MM.1S (cell line): Measurements from ENCODE around the gene PLIN1.

ENCODE experiments used
- DNase-seq: peaks from one replicate; pipeline ENCODE4 v3.0.0-alpha.2; 2015
- H2AFZ ChIP-seq: fragments of 300-600 bp; sonication (generic); 2 replicates; pipeline ENCODE4 v1.6.0; 2016; ENCODE audit warnings: antibody characterized with exemption, low read length
- H3F3A ChIP-seq: fragments of 300-600 bp; sonication (generic); 2 replicates; pipeline ENCODE4 v1.6.1; 2016; ENCODE audit warnings: mild to moderate bottlenecking, antibody characterized with exemption, low read length, moderate library complexity, mixed read lengths; ENCODE audit not compliant: insufficient read depth
- H3K27ac ChIP-seq: fragments of 300-600 bp; sonication (generic); 2 replicates; pipeline ENCODE4 v1.5.1; 2016; ENCODE audit warnings: mild to moderate bottlenecking, low read length
- H3K27me3 ChIP-seq: fragments of 300-600 bp; sonication (generic); replicated peaks from 2 replicates; pipeline ENCODE4 v1.6.0; 2016; ENCODE audit warnings: low read length; ENCODE audit not compliant: insufficient read depth
- H3K36me3 ChIP-seq: fragments of 300-600 bp; sonication (generic); replicated peaks from 2 replicates; pipeline ENCODE4 v1.6.1; 2016; ENCODE audit warnings: mild to moderate bottlenecking, low read length, mixed read lengths; ENCODE audit not compliant: insufficient read depth
- H3K4me1 ChIP-seq: fragments of 300-600 bp; sonication (generic); 2 replicates; pipeline ENCODE4 v1.6.1; 2016; ENCODE audit warnings: low read length, mixed read lengths
- H3K4me2 ChIP-seq: fragments of 300-600 bp; sonication (generic); 2 replicates; pipeline ENCODE4 v1.6.0; 2016; ENCODE audit warnings: low read depth, low read length
- H3K4me3 ChIP-seq: fragments of 300-600 bp; sonication (generic); 2 replicates; pipeline ENCODE4 v1.5.1; 2016; ENCODE audit warnings: low read length, mixed read lengths
- H3K79me2 ChIP-seq: fragments of 300-600 bp; sonication (generic); 2 replicates; pipeline ENCODE4 v1.6.1; 2016; ENCODE audit warnings: mixed run types, low read length, mixed read lengths
- H3K9ac ChIP-seq: fragments of 300-600 bp; sonication (generic); 2 replicates; pipeline ENCODE4 v1.6.1; 2016; ENCODE audit warnings: low read length, mixed read lengths
- H3K9me2 ChIP-seq: fragments of 300-600 bp; sonication (generic); replicated peaks from 2 replicates; pipeline ENCODE4 v1.6.1; 2016; ENCODE audit warnings: mild to moderate bottlenecking, low read length, mixed read lengths; ENCODE audit not compliant: insufficient read depth
- H3K9me3 ChIP-seq: fragments of 300-600 bp; sonication (generic); replicated peaks from 2 replicates; pipeline ENCODE4 v1.6.1; 2016; ENCODE audit warnings: mild to moderate bottlenecking, low read length, mixed read lengths; ENCODE audit not compliant: insufficient read depth
- H4K20me1 ChIP-seq: fragments of 300-600 bp; sonication (generic); 2 replicates; pipeline ENCODE4 v1.6.1; 2016; ENCODE audit warnings: mild to moderate bottlenecking, low read length, moderate library complexity, mixed read lengths; ENCODE audit not compliant: insufficient read depth
- EZH2 ChIP-seq: fragments of 300-600 bp; sonication (generic); optimal IDR thresholded peaks from 2 replicates; pipeline ENCODE3; 2017; ENCODE audit warnings: low read depth, mild to moderate bottlenecking, antibody characterized with exemption, low read length, mixed read lengths
- EZH2phosphoT487 ChIP-seq: fragments of 300-600 bp; sonication (generic); IDR thresholded peaks from 2 replicates; pipeline ENCODE4 v1.6.1; 2018; ENCODE audit warnings: antibody characterized with exemption, low read length
- TF ChIP-seq, protein P1 (sequence below): fragments of 300-600 bp; sonication (generic); IDR thresholded peaks from 2 replicates; pipeline ENCODE4 v1.5.1; 2016; ENCODE audit warnings: antibody characterized with exemption, low read length, mixed read lengths

Gene PLIN1

DNA sequence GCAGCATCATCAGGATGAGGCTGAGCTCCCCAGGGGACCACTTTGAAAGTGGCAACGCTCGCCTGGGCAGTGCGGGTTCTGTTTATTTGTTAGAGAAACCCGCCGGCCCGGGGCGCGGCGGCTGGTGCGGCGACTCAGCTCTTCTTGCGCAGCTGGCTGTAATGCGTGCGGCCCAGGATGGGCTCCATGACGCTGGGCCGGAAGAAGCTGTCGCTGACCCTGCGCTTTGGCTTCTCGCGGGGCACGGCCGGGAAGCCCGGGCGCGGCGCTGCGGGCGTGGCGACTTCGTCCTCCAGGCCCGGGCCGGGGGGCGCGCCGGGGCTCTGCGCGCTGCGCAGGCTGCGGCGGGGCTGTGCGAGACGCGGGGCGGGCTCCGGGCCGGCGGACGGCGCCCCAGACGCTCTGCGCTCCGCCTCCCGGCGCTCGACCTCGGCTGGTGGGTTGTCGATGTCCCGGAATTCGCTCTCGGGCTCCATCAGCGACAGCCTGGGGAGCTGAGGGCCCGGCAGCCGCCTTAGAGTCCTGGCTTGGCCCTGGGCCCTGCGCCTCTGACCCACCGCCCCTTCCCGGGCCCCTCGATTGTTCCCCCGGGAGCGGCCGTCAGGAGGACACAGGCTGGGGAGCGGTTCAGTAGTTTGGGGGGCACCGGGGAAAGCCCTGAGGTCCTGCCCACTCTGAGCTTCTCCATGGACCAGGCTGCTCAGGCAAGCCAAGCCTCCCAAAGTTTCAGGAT lies 13.6 kb downstream of the PLIN1 start:
- Histone ChIP-seq H3K9me2 (no peaks in the 10 kb centered on the region), H3K36me3 (no peaks in the 10 kb centered on the region), H4K20me1 (no peaks in the 10 kb centered on the region), H3K4me1 (no peaks in the 10 kb centered on the region), H3K4me2 (peak overlapping the region; percentile 77; the same call in 1 of the 2 replicates), H3K4me3 (peak overlapping the region; percentile 57; the same call in 1 of the 2 replicates), H3F3A (no peaks in the 10 kb centered on the region), H2AFZ (peak overlapping the region; percentile 55; the same call in 1 of the 2 replicates), H3K79me2 (no peaks in the 10 kb centered on the region), H3K9me3 (no peaks in the 10 kb centered on the region), H3K27ac (no peak overlapping the region), H3K9ac (no peak overlapping the region), H3K27me3 (peaks cover 5% of the 10 kb centered on the region; the same call in 1 of the 2 replicates)
- TF ChIP-seq EZH2 (no peak), EZH2phosphoT487 (no peak)
- TF ChIP-seq, protein P1, sequence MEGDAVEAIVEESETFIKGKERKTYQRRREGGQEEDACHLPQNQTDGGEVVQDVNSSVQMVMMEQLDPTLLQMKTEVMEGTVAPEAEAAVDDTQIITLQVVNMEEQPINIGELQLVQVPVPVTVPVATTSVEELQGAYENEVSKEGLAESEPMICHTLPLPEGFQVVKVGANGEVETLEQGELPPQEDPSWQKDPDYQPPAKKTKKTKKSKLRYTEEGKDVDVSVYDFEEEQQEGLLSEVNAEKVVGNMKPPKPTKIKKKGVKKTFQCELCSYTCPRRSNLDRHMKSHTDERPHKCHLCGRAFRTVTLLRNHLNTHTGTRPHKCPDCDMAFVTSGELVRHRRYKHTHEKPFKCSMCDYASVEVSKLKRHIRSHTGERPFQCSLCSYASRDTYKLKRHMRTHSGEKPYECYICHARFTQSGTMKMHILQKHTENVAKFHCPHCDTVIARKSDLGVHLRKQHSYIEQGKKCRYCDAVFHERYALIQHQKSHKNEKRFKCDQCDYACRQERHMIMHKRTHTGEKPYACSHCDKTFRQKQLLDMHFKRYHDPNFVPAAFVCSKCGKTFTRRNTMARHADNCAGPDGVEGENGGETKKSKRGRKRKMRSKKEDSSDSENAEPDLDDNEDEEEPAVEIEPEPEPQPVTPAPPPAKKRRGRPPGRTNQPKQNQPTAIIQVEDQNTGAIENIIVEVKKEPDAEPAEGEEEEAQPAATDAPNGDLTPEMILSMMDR, result no peak
- DNase-seq, result peak; percentile 44

- Histone ChIP-seq H3K27ac (no peak overlapping the region), H3K36me3 (no peaks in the 10 kb centered on the region), H3F3A (no peaks in the 10 kb centered on the region), H2AFZ (0 out of 2 replicates have a peak overlapping the region, but pooled peaks have one; percentile 55), H3K4me3 (no peak overlapping the region), H3K9me2 (no peaks in the 10 kb centered on the region), H3K27me3 (peaks cover 5% of the 10 kb centered on the region; the same call in 1 of the 2 replicates), H3K4me1 (no peaks in the 10 kb centered on the region), H4K20me1 (no peaks in the 10 kb centered on the region), H3K79me2 (no peaks in the 10 kb centered on the region), H3K4me2 (peak overlapping the region; percentile 61; the same call in 1 of the 2 replicates), H3K9ac (no peak overlapping the region), H3K9me3 (no peaks in the 10 kb centered on the region)
- DNase-seq, result no peak
- TF ChIP-seq EZH2, result no peak
- TF ChIP-seq, protein P1, result no peak
- no peak for TF ChIP-seq EZH2phosphoT487
These were observed 14.5 kb downstream of the PLIN1 start for GRCh38 chr15:89664441-89665350.

GRCh38 chr15:89662893-89663626 lies 16.1 kb downstream of the PLIN1 start:
- Histone ChIP-seq H4K20me1 (no peaks in the 10 kb centered on the region), H3K27ac (no peak overlapping the region), H3K4me1 (no peaks in the 10 kb centered on the region), H3K27me3 (peaks cover 5% of the 10 kb centered on the region; the same call in 1 of the 2 replicates), H3K4me2 (no peak overlapping the region), H3K36me3 (no peaks in the 10 kb centered on the region), H3K9me3 (no peaks in the 10 kb centered on the region), H3K79me2 (no peaks in the 10 kb centered on the region), H3K9me2 (no peaks in the 10 kb centered on the region), H3K9ac (no peak overlapping the region), H3F3A (no peaks in the 10 kb centered on the region), H2AFZ (no peak overlapping the region), H3K4me3 (no peak overlapping the region)
- TF ChIP-seq EZH2 (no peak), EZH2phosphoT487 (no peak)
- TF ChIP-seq, protein P1, result no peak
- DNase-seq, result no peak
